Astrocyte of the cerebellum (primary cell): ENCODE data around the gene C11orf98.

Experiments used
- DNase-seq: peaks from one replicate; pipeline ENCODE4 v3.0.0-alpha.2; 2011; ENCODE audit warnings: low read depth
- H3K4me3 ChIP-seq: 2 replicates; pipeline ENCODE4 v1.5.1; 2011; ENCODE audit warnings: mild to moderate bottlenecking, low read depth, low read length, moderate library complexity
- CTCF ChIP-seq: IDR thresholded peaks from 2 replicates; pipeline ENCODE4 v1.5.1; 2012; ENCODE audit warnings: low read length, low read depth, moderate library complexity, mild to moderate bottlenecking; ENCODE audit errors: missing control alignments
- in situ Hi-C: cut with HindIII; loops from 2 replicates; pipeline ENCODE4 v1.10.0; 2017; ENCODE audit warnings: low sequenced_read_pairs

Gene C11orf98

GRCh38 chr11:62646825-62647608 lies 18.0 kb downstream of the C11orf98 start:
- in situ Hi-C loops = no loop called here
- DNase-seq = no peak
- H3K4me3 ChIP-seq = peak overlapping the region; percentile 81

GRCh38 chr11:62645946-62646824 lies 18.8 kb downstream of the C11orf98 start, which contains the start of gene GANAB:
Gene GANAB, minus strand, starts transcription at chr11:62646613. Its CDS starts 14 bp downstream, at chr11:62646599.
- DNase-seq = peak; percentile 94
- peak within 1 kb of the TSS; percentile 81 for H3K4me3 ChIP-seq

More at GRCh38 chr11:62646825-62647608, 18.0 kb downstream of the C11orf98 start:
- no peak for TF ChIP-seq CTCF

GRCh38 chr11:62645671-62645945 lies 19.4 kb downstream of the C11orf98 start:
- H3K4me3 ChIP-seq = peak overlapping the region; percentile 81
- in situ Hi-C loops = no loop called here
- DNase-seq = no peak
- TF ChIP-seq CTCF = no peak

More at GRCh38 chr11:62645946-62646824, 18.8 kb downstream of the C11orf98 start, which contains the start of gene GANAB:
- TF ChIP-seq CTCF = no peak
- in situ Hi-C loops = no loop called here

GRCh38 chr11:62644220-62644619 lies 20.8 kb downstream of the C11orf98 start:
- TF ChIP-seq CTCF = no peak
- DNase-seq = no peak
- in situ Hi-C loops = no loop called here
- no peak overlapping the region for H3K4me3 ChIP-seq

GRCh38 chr11:62632492-62632891 lies 32.5 kb downstream of the C11orf98 start:
- no peak for TF ChIP-seq CTCF
- no peak for DNase-seq
- in situ Hi-C loops = no loop called here
- no peak overlapping the region for H3K4me3 ChIP-seq

GRCh38 chr11:62627713-62628112 lies 37.3 kb downstream of the C11orf98 start:
- TF ChIP-seq CTCF = no peak
- in situ Hi-C loops = no loop called here
- DNase-seq = no peak
- no peak overlapping the region for H3K4me3 ChIP-seq
